Spleen (tissue), 11 donors: ENCODE results near the gene RXYLT1. TPM values are rescaled to one million over a fixed set of nuclear protein-coding genes. Genes with fewer than 3 reads are reported as not detected.

Source experiments
- DNase-seq: peaks from one replicate; pipeline ENCODE4 v3.0.0-alpha.2; 2020
- H3K27ac ChIP-seq, 8 donors: fragments of 200-600 bp; sonication (generic) in 7 of 8; 1 replicate in 4 of 8; 2 replicates in 4 of 8; pipeline versions ENCODE4 v1.5.0 to v1.8.0; 2016 to 2021; ENCODE audit warnings: inconsistent platforms in 4 of 8, mild to moderate bottlenecking in 4 of 8, moderate library complexity in 1 of 8
- H3K27me3 ChIP-seq, 7 donors: fragments of 200-600 bp; sonication (generic) in 6 of 7; replicated peaks in 1 of 7; 1 replicate in 4 of 7; 2 replicates in 3 of 7; pipeline versions ENCODE4 v1.5.0 to v1.8.0; 2016 to 2021; ENCODE audit warnings: inconsistent platforms in 3 of 7, mild to moderate bottlenecking in 1 of 7
- H3K36me3 ChIP-seq, 6 donors: fragments of 200-600 bp; sonication (generic) in 5 of 6; 1 replicate in 4 of 6; 2 replicates in 2 of 6; pipeline versions ENCODE4 v1.5.0 to v1.8.0; 2016 to 2021; ENCODE audit warnings: inconsistent platforms in 2 of 6
- H3K4me1 ChIP-seq, 6 donors: fragments of 200-600 bp; sonication (generic) in 5 of 6; 1 replicate in 3 of 6; 2 replicates in 3 of 6; pipeline versions ENCODE4 v1.5.0 to v1.8.0; 2016 to 2021; ENCODE audit warnings: inconsistent platforms in 3 of 6
- H3K4me3 ChIP-seq, 8 donors: fragments of 200-600 bp; sonication (generic) in 7 of 8; 1 replicate in 4 of 8; 2 replicates in 4 of 8; pipeline versions ENCODE4 v1.5.0 to v1.8.0; 2016 to 2021; ENCODE audit warnings: inconsistent platforms in 4 of 8, mild to moderate bottlenecking in 4 of 8, moderate library complexity in 2 of 8
- H3K9me3 ChIP-seq, 8 donors: fragments of 200-600 bp; sonication (generic) in 7 of 8; 1 replicate in 4 of 8; 2 replicates in 4 of 8; pipeline versions ENCODE4 v1.5.0 to v1.8.0; 2016 to 2021; ENCODE audit warnings: inconsistent platforms in 4 of 8
- CTCF ChIP-seq, 11 experiments: fragments of 200-600 bp in 7 of 11; fragments of 450-650 bp in 4 of 11; sonication (generic) in 4 of 11; IDR thresholded peaks in 8 of 11; conservative IDR thresholded peaks in 3 of 11; 1 replicate in 7 of 11; 2 replicates in 4 of 11; pipeline versions ENCODE4 v1.4.0 to v1.8.0; 2016 to 2021; ENCODE audit warnings: antibody characterized with exemption in 11 of 11, inconsistent platforms in 4 of 11, mild to moderate bottlenecking in 1 of 11
- POLR2A ChIP-seq, 3 donors: fragments of 450-650 bp; IDR thresholded peaks; one replicate each; pipeline ENCODE4 v1.5.1; 2017; ENCODE audit warnings: antibody characterized with exemption in 3 of 3, mild to moderate bottlenecking in 1 of 3
- POLR2AphosphoS5 ChIP-seq, 3 donors: sonication (generic); formaldehyde crosslinking; IDR thresholded peaks; one replicate each; pipeline ENCODE4 v1.5.1; 2017; ENCODE audit warnings: antibody characterized with exemption in 3 of 3
- WGBS, 5 donors: extraction: QIAGEN DNeasy Blood & Tissue Kit in 3 of 5; methylation state at CpG; one replicate each; pipeline versions ENCODE4 v1.1.5 to v1.1.7; 2013 to 2018; 5-methylcytosine and 5-hydroxymethylcytosine counted together
- intact Hi-C: fragments of 100-400 bp; cut with DNase I; formaldehyde crosslinking; loops from one replicate; pipeline ENCODE4 v1.15.0; 2023; ENCODE audit warnings: low total_unique reads
- polyA plus RNA-seq, 3 donors: library from polyadenylated mRNA; stranded (reverse); fragments of 200-250 nt; gene quantifications; one replicate each; pipeline ENCODE4 v1.2.1, GENCODE V29; 2013
- total RNA-seq, 7 donors: library from RNA; depleted of rRNA in 3 of 7; stranded (reverse); fragments of >200 nt in 3 of 7; fragmentation: NEBNext Ultra II Directional in 4 of 7; extraction: Animal tissue kit (Norgen Biotek cat#: 25700) in 4 of 7; gene quantifications; one replicate each; pipeline versions ENCODE4 v1.1.0 to v1.2.1, GENCODE V29; 2016 to 2021
- donor health status: healthy with polysubstance abuse.
- donor health status: DM: no; HTN: no; CAD: no; lungs with moderate emphysema.
- donor health status: DM: no; HTN: no; CAD: no.
- donor health status: Bipolar disorder and iron deficiency.
- donor health status: healthy.
- donor health status: DM: no; HTN: no; CAD: no.
- donor health status: DM: yes; HTN: yes; CAD: no.

Gene RXYLT1
- total and polyA plus RNA-seq, 10 donors, result 9.2 to 23.0 (median 15.9) TPM

GRCh38 chr12:63787306-63787705 is 7.6 kb downstream of the RXYLT1 start:
- H3K4me3 ChIP-seq, result no peak overlapping the region
- peaks cover 6 to 99% (median 31%) of the 10 kb centered on the region in 6 donors for H3K36me3 ChIP-seq
- H3K27me3 ChIP-seq, result no peaks in the 10 kb centered on the region
- TF ChIP-seq POLR2A (IDR thresholded peaks at IDR 0.05) (no peak), POLR2AphosphoS5 (IDR thresholded peaks at IDR 0.05) (no peak), CTCF (IDR thresholded peaks at IDR 0.05 in 8 of 11, conservative IDR thresholded peaks at IDR 0.05 in 3 of 11) (no peak)
- WGBS, 5 donors, result 94 to 99% (median 97%) methylated on average over 3 of the region's 3 CpGs
- H3K4me1 ChIP-seq, result no peaks in the 10 kb centered on the region
- H3K9me3 ChIP-seq, result no peaks in the 10 kb centered on the region
- no peak for DNase-seq
- intact Hi-C loops, result no loop called here
- no peak overlapping the region for H3K27ac ChIP-seq

- H3K4me1 ChIP-seq, result no peaks in the 10 kb centered on the region
- no peak overlapping the region for H3K27ac ChIP-seq
- H3K4me3 ChIP-seq, result no peak overlapping the region
- TF ChIP-seq CTCF (IDR thresholded peaks at IDR 0.05 in 8 of 11, conservative IDR thresholded peaks at IDR 0.05 in 3 of 11), result no peak
- TF ChIP-seq POLR2AphosphoS5 (IDR thresholded peaks at IDR 0.05), result no peak
- TF ChIP-seq POLR2A (IDR thresholded peaks at IDR 0.05), result no peak
- H3K36me3 ChIP-seq, result peaks cover 6 to 74% (median 21%) of the 10 kb centered on the region in 6 donors
- no peak for DNase-seq
- 91 to 97% (median 93%) methylated on average over 4 of the region's 4 CpGs for WGBS, 5 donors
- no peaks in the 10 kb centered on the region for H3K9me3 ChIP-seq
- no peaks in the 10 kb centered on the region for H3K27me3 ChIP-seq
- intact Hi-C loops, result no loop called here
These were observed 10.9 kb downstream of the RXYLT1 start for GRCh38 chr12:63790608-63790945.

- TF ChIP-seq CTCF (IDR thresholded peaks at IDR 0.05 in 8 of 11, conservative IDR thresholded peaks at IDR 0.05 in 3 of 11) (no peak), POLR2A (IDR thresholded peaks at IDR 0.05) (no peak), POLR2AphosphoS5 (IDR thresholded peaks at IDR 0.05) (no peak)
- DNase-seq, result no peak
- peaks cover 6 to 63% (median 17%) of the 10 kb centered on the region in 6 donors for H3K36me3 ChIP-seq
- H3K4me3 ChIP-seq, result no peak overlapping the region
- intact Hi-C loops, result no loop called here
- no peaks in the 10 kb centered on the region for H3K27me3 ChIP-seq
- no peaks in the 10 kb centered on the region for H3K4me1 ChIP-seq
- H3K9me3 ChIP-seq, result no peaks in the 10 kb centered on the region
- WGBS, 5 donors, result 88 to 98% (median 97%) methylated on average over 3 of the region's 3 CpGs
- no peak overlapping the region for H3K27ac ChIP-seq
These were observed 12.6 kb downstream of the RXYLT1 start for GRCh38 chr12:63792338-63792737.

DNA sequence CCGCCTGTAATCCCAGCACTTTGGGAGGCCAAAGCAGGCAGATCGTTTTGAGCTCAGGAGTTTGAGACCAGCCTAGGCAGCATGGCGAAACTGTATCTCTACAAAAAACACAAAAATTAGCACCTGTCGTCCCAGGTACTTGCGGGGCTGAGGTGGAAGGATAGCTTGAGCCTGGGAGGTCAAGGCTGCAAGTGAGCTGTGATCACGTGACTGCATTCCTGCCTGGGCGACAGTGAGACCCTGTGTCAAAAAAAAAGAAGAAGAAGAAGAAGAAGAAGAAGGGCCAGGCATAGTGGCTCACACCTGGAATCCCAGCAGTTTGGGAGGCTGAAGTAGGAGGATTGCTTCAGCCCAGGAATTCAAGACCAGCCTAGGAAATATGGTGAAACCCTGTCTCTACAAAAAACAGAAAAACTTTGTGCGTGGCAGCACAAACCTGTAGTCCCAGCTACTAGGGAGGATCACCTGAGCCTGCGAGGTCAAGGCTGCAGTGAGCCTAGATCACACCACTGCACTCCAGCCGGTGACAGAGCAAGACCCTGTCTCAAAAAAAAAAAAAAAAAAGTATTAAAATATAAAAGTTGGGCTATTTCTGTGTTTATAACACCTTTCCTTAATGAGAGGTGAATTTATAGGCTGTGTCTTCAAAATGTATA is 15.5 kb downstream of the RXYLT1 start:
- 89 to 97% (median 93%) methylated on average over 10 of the region's 10 CpGs for WGBS, 5 donors

More for the DNA sequence above, 15.5 kb downstream of the RXYLT1 start:
- H3K4me1 ChIP-seq, result no peaks in the 10 kb centered on the region
- DNase-seq, result no peak
- H3K9me3 ChIP-seq, result no peaks in the 10 kb centered on the region
- TF ChIP-seq POLR2A (IDR thresholded peaks at IDR 0.05), result no peak
- no peak for TF ChIP-seq POLR2AphosphoS5 (IDR thresholded peaks at IDR 0.05)
- no peak for TF ChIP-seq CTCF (IDR thresholded peaks at IDR 0.05 in 8 of 11, conservative IDR thresholded peaks at IDR 0.05 in 3 of 11)
- H3K4me3 ChIP-seq, result no peak overlapping the region
- H3K27ac ChIP-seq, result no peak overlapping the region
- no peaks in the 10 kb centered on the region for H3K27me3 ChIP-seq
- intact Hi-C loops, result no loop called here
- peaks cover 3 to 35% (median 6%) of the 10 kb centered on the region in 6 donors for H3K36me3 ChIP-seq
